Measurements from ENCODE around the gene LCA5L. TPM values are rescaled to one million over a fixed set of nuclear protein-coding genes. Genes with fewer than 3 reads are reported as not detected.

The LCA5L gene
- total RNA-seq, result 0.26 and 0.38 TPM in 2 replicates

DNA sequence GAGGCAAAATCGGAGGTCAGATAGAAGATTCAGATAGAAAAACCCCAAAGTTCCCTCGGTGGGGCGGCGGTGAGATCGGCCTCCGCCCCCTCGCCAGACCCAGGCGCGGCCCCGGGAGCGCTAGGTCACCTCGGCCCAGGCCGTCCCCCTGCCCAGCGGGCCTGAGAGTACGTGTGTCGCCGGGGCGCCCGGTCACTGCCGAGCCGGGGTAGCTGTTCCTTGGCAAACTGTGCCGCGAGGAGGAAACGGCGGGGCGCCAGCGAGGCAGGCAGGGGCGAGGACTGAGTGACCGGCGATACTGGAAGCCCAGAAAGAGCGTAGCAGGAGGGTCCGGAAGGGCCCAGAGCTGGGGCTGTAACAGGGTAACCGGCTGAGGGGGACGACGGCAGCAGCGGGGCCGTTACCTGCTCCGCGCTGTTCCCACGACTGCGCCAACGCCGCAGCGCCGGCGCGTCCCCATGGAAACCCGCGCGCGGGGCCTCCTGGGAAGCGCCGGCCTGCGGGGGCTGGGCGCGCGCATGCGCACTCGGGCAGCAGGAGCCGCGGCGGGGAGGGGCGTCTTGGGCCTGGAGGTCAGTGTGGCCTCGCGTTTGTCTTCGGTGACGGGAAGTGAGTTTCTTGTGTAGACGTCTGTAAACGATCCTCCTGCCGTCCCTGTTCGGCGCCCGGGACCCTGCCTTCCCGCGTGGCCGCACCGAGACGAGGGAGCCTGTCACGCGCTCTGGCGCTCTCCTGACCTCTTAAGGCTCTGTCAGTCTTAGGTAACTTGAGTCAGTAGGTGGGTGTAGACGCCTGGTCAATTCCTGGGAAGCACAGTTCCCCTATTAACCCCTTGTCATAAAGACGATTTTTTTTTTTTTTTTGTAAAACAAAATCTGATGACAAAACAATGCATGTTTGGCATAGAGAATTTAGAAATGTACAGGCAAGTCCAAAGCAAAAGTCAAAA is at the start of gene LCA5L:
Gene LCA5L (minus strand): TSS at position 458 of the 949 bp plus-strand sequence. CDS start 17,285 bp downstream, outside the sequence.
- peak; percentile 54 to 88 for DNase-seq (ENCODE audit: low read depth in 2 of 2)

DNA sequence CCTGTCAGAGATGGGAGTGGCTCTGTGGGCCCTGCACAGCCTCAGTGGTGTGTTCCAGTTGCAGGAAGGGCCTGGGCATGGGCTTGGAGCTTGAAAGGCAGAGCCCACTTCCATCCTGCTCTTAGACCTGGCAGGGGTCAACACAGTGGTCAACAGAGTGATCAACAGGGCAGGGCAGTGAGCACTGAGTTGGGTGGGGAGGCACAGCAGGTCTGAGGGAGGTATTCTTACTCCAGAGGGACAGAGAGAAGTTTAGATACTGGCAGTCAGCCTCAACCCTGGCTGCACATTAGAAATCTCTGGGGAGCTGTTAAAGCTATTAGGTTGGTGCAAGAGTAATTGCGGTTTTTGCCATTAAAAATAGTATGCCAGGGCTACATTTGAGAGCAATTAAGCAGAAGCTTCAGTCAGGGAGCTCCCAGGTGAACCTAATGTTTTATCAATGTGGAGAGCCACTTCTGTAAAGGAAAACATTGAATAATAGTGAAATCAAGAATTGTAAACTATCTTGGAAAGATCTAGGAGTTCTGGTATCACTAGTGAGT is 43.9 kb upstream of the LCA5L start:
- no peak for DNase-seq (ENCODE audit: low read depth in 2 of 2)

- no peak for DNase-seq (ENCODE audit: low read depth in 2 of 2)
These were observed 39.2 kb upstream of the LCA5L start for GRCh38 chr21:39484711-39485276.

GRCh38 chr21:39483917-39484316 is 38.3 kb upstream of the LCA5L start:
- DNase-seq (ENCODE audit: low read depth in 2 of 2), result no peak

DNA sequence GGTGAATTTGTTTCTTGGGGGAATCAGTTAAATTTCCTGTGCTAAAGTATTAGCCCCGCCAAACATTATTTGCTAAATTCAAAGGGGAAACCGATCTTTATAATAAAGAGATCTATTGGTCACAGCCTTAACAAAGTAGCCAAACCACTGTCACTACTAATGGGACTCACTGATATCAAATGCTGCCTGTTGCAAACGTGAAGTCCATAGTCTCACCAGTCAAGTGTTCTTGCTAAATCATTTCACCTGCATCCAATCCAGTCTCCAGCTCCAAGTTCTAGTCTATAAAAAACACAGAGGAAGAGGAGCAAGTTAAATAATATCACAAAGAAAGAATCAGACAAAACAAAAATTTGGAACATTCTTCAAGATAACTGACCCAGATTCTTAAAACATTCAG is 36.3 kb upstream of the LCA5L start:
- DNase-seq (ENCODE audit: low read depth in 2 of 2), result no peak

GRCh38 chr21:39480271-39480670 is 34.7 kb upstream of the LCA5L start:
- no peak for DNase-seq (ENCODE audit: low read depth in 2 of 2)

- DNase-seq (ENCODE audit: low read depth in 2 of 2), result no peak
These were observed 34.2 kb upstream of the LCA5L start for GRCh38 chr21:39479814-39480182.

DNA sequence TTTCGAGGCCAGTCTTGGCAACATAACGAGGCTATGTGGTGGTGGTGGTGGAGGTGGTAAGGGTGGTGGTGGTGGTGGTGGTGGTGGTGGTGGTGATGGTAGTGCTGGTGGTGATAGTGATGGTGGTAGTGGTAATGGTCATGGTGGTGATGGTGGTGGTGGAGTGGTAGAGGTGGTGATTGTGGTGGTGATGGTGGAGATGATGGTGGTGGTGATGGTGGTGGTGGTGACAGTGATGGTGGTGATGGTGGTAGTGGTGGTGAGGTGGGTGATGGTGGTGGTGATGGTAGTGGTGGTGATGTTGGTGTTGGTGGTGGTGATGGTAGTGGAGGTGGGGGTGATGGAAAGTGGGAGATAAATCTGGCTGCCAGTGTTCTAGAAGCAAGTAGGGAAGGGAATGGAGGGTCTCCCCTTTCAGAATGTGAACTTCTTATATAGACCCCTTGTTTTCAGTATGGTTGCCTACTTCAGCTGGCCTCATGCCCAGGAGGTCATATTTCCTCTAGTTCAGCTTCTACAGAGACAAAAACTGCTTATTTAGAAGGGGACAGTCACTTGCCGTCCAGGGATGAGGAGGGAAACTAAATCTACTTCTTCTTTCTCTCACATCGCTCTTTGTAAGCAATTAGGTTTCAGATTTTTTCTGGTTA is 33.7 kb upstream of the LCA5L start:
- no peak for DNase-seq (ENCODE audit: low read depth in 2 of 2)

DNA sequence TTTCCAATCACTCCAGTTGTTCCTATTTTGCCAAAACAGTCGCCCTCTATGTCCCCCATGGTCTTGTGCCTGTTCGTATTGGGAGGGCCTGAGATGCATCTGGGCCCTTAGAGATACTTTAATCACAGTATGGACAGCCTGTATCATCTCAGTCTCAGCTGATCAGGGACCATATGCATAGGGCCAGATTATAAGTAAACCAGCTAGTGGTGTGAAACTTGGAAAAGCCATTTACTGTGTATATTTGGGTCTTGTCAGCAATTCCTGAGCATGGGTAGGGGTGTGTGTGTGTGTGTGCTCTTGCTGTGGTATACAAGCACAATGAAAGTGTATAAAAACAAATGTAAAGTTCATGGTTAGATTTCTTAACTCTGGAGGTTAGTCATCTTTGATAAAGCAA is 29.0 kb upstream of the LCA5L start:
- no peak for DNase-seq (ENCODE audit: low read depth in 2 of 2)

- DNase-seq (ENCODE audit: low read depth in 2 of 2), result no peak
These were observed 27.2 kb upstream of the LCA5L start for GRCh38 chr21:39472786-39473185.

DNA sequence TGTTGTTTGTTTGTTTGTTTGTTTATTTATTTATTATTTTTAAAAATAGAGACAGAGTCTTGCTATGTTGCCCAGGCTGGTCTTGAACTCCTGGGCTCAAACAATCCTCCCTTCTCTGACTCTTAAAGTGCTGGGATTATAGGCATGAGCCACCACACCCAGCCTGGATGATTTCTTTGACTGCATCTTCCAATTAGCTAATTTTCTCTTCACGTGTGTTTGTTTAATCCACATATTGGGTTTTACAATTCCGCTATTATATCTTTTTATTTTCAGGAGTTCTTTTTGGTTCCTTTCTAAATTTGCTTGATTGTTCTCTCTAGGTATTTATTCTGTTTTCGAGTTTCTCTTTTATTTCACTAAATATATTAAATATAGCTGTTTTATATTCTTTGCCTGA is 26.0 kb upstream of the LCA5L start:
- DNase-seq (ENCODE audit: low read depth in 2 of 2), result no peak

GRCh38 chr21:39468559-39468958 is 23.0 kb upstream of the LCA5L start:
- no peak for DNase-seq (ENCODE audit: low read depth in 2 of 2)

DNA sequence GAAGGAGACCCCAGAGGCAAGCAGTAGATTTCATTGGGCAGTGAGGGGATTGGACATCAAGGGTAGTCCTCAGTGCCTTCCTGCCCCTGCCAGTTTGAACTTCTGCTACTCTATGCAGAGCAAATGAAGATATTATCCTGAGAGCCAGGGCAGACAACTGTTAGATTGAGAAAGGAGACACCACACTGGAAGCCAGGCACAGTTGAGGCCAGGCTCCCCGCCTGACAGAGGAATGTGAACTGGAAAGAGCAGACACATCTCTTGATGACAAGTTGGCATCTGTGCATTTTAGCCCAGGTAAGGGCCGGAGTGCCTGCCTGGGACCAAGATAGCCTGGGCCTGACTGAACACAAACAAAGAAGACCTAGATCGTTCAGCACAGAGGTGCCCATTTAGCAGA is 22.2 kb upstream of the LCA5L start:
- DNase-seq (ENCODE audit: low read depth in 2 of 2), result no peak

DNA sequence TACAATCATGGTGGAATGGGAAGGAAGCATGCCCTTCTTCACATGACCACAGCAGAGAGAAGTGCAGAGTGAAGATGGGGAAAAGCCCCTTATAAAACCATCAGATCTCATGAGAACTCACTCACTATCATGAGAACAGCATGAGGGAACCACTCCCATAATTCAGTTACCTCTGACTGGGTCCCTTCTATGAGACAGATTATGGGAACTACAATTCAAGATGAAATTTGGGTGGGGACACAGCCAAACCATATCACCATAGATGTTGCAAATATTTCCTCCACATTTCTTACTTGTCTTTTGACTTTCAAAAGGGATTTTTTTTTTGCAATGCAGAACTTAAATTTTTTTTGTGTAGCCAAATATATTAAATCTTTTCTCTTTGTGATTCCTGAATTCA is 21.0 kb upstream of the LCA5L start:
- no peak for DNase-seq (ENCODE audit: low read depth in 2 of 2)

DNA sequence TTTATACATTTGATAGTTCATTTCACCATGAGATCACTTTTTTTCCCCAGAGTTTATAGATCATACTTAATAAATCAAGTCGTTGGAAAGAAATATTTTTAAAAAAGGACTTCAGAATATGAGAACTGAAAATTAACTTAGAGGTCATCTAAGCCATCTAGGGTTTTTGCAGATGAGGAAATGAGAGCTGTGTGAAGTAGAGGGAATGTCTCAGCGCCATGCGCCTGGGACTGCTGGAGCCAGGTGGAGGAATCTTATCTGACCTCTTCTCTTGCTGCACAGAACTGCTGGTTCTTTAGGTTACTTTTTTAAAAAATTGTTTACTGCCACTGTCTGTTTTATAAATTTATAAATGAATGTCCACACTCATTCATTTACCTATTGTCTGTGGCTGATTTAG is 17.7 kb upstream of the LCA5L start:
- no peak for DNase-seq (ENCODE audit: low read depth in 2 of 2)

DNA sequence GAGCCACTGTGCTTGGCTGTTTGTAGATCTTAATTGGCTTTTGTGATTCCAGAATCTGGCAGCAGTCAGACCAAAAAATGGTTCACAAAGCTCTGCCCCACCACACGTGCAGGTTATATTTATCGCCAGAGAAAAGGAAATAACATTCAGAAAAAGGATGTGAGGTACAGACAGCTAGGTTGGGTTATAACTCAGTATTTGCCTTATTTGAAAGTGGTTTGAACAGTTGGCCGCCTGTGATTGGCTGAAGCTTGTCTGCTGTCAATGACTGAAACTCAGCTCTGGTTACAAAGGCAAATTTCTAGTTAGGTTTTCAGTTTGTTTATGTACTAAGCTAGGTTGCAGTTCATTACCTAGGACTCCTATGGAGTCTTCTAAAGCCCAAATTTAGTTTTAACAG is 15.8 kb upstream of the LCA5L start:
- DNase-seq (ENCODE audit: low read depth in 2 of 2), result no peak

GRCh38 chr21:39456665-39457064 is 11.1 kb upstream of the LCA5L start:
- no peak for DNase-seq (ENCODE audit: low read depth in 2 of 2)

DNA sequence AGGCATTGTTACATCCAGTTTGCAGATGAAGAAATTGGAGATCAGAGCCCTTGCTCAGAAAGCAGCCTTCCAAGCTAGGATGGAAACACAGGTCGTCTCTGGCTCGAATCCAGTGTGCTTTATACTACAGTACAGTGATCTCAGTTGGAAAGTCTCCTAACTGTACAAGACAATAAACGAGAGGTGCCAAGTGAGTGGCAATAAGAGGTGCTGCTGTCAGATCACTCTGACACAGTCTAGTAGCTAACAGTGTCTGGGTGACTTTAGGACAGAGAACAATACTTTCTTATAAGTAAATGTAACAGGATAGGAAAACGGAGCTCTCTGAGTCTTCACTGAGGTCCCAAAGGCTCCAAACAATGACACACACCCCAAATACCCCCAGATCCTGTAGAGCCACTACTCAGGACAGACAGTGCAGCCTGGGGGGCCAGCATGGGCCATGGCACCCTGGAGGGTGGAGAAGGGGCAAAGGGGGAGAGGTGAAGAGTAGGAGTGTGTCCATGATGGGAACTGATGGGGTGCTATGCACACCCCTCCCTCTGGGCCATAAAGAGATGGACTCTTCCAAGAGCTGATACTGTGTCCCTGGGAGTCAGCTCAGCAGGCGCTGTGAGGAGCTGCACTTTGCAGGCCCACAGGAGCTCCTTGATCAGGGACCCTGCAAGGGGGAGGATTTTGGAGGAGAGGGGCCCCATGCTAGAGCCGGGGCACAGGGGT is 9.5 kb upstream of the LCA5L start:
- no peak for DNase-seq (ENCODE audit: low read depth in 2 of 2)

DNA sequence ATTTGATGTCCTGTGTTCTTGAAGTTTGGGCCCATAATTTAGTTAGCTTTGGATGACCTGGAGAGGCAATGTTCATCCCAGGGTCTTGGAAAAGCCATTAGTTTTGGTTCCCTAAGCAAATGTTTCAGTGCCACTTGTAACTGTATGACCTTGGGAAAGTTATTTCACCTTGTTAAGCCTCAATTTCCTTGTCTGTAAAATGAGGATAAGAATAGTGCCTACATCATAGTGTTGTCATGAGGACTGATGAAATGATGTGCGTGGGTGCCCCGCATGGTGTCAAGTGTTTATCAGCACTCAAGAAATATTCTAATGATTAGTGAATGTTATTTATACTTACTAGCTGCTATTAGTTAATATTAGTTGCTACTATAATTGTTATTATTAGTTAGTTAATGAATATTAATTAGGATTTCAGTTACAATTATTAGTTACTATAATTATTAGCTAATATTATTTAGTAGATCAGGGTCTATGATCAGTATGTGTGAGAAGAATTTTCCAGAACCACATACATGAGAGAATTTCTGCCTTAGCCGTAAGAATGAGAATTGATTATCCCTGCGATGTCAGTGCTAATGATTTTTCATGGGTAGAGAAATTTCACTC is 8.1 kb upstream of the LCA5L start:
- DNase-seq (ENCODE audit: low read depth in 2 of 2), result no peak

GRCh38 chr21:39452970-39453342 is 7.4 kb upstream of the LCA5L start:
- no peak for DNase-seq (ENCODE audit: low read depth in 2 of 2)
